Ammon's horn (tissue), 1 donor: ENCODE measurements around the gene ACTR8.
A peak's percentile ranks its signal among the peaks of the same experiment; 100 is the strongest.

Source experiments
- DNase-seq: peaks from one replicate; pipeline ENCODE4 v3.0.0-alpha.2; 2016; ENCODE audit warnings: low spot score

Gene ACTR8

DNA sequence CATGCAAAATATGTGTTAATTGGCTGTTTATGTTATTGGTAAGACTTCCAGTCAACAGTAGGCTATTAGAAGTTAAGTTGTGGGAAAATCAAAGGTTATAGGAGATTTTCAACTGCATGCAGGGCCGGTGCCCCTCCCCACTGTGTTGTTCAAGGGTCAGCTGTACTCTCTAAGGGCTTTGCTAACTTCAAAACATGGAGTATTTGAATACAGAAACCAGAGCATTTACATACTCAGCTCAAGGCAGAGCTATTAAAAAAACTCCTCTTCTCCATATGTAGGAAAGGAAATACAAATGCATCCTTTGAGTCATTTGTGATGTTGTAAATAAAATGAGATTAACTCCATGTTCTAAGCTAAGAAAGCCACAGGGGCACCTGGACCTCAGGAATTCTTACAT lies 18.8 kb downstream of the ACTR8 start:
- DNase-seq: no peak

DNA sequence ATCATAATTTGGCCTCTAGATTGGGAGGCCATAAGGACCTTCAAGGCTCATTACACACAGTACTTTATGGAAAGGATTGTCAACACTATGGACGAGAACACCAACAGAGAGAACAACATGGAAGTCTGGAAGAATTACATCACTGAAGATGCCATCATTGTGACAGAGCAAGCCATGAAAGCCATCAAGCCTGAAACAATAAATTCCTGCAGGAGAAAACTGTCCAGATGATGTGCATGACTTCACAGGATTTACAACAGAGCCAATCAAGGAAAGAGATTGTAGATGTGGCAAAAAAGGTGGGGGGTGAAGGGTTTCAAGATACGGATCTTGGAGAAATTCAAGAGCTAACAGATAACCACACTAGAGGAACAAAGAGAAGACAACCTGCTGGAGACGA lies 19.7 kb downstream of the ACTR8 start:
- DNase-seq: no peak

DNA sequence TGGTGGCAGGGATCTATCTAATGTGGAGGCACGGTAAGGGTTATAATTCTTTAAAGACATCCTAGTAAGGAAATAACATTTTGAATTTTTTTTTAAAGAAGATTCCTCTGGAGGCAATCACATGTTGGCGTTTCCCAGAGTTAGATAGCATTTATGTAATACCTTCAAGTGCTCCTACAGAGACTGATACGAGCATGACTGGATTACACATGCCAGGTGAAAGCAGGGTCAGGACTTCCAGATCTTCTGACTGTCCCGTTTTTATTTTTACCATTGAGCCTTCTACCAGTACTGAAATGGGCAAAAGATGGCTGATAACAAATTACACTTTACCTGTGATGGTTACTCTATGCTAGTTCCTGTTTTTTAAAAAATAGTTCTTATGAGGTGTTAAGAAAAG lies 21.8 kb downstream of the ACTR8 start:
- no peak for DNase-seq

DNA sequence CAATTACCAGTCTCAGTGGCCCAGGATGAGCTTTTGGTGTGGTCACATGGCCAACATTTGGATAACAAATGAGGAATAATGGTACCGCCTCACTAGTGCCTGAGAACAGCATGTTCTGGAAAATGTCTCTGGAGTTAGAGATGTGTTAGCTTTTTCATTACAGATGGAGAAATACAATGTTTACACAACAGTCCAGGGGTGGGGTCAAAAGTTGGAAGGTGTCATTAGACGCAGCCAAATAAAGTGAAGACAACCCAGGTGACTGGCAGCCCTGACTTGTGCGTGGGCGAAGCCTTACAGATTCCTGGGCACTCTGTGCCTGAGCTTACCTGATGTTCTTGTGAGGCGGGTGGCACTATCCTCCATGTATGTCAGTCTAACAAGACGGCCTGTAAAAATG lies 22.8 kb downstream of the ACTR8 start:
- DNase-seq: no peak

DNA sequence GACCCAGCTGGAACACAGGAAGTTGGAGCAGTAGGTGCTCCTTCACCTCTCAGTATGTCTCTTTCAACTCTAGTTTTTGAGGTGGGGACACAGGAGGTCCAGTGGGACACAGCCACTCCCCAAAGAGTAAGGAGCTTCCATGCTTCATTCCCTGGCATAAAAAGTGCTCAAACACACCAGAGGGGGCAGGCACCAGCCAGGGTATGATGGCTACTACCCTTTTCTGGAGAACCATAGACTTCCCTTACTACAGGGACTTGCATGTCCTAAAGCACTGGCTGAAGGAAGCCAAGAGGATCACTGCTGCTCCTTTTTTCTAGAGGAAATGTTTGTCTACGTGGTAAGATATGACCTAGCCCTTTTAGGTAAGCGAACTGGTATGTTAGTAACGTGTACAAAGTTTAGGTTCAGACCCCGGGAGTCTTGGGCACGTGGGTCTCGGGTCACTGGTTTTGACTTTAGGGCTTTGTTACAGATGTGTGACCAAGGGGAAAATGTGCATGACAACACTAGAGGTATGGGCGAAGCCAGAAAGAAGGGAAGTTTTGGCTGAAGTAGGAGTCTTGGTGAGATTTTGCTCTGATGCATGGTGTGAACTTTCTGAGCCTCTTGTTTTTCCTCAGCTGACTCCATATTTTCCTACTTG lies 23.7 kb downstream of the ACTR8 start:
- no peak for DNase-seq

DNA sequence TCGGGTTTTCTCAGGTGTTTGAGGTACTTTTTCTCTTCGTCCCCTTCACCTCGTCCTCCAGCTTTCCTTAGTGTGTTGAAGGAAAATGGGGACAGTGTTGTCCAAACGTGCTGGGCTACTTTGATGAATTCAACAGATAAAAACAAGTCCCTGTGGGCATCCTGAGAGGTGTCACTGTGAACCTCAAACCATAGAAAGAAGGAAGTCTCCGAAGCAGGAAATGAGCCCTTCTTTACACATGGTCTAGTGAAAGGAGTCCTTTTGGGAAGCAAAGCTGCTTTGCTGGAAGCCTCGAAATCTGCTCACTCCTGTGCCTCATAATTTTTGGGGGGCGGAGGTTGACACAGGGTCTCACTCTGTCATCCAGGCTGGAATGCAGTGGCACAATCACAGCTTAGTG lies 25.0 kb downstream of the ACTR8 start:
- DNase-seq: no peak

DNA sequence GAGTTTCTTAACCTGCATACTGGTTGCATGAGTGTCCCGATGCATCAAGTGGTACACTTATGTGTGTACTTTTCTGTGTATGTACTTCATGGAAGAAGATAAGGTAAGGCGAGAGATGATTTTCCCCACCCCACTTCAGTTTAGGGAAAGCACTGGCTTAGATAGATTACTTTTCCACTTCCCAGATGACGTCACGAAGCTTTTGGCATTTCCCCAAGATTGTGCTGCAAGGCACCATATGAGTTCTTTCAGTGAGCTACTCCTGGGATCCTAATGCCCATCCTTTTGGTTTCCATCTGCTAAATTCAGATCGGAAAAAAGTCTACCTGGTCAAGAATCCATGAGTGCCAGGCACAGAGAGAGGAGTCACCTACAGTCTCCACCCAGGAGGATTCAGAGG lies 31.1 kb downstream of the ACTR8 start:
- peak; percentile 35 for DNase-seq

DNA sequence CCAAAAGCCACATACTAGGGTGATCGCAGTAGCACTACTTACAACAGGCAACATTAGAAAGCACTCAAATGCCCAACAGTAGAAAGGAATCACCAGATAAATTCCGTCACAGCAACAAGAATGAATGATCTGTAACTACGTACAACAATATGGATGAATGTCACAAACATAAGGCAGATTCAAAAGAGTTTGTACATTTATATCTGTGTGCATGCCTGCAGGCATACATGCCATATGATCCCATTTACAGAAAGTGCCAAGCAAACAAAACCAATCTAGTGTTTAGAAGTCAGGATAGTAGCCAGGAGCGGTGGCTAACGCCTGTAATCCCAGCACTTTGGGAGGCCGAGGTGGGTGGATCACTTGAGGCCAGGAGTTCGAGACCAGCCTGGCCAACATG lies 32.0 kb downstream of the ACTR8 start:
- no peak for DNase-seq

DNA sequence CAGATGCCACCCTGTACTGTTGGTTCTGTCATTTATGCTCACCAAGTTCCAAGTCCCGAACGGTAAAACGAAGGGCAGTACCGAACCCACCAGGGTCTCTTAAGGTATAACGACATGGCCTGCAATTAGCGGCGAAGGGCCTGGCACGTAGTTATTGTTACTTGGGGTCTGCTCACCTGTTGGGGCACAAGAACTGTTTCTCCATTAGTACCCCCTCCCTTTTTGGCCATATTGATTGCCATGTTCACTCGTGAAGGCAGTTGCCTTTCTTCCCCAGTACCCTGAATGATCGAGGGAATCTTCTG lies 35.1 kb downstream of the ACTR8 start:
- no peak for DNase-seq

DNA sequence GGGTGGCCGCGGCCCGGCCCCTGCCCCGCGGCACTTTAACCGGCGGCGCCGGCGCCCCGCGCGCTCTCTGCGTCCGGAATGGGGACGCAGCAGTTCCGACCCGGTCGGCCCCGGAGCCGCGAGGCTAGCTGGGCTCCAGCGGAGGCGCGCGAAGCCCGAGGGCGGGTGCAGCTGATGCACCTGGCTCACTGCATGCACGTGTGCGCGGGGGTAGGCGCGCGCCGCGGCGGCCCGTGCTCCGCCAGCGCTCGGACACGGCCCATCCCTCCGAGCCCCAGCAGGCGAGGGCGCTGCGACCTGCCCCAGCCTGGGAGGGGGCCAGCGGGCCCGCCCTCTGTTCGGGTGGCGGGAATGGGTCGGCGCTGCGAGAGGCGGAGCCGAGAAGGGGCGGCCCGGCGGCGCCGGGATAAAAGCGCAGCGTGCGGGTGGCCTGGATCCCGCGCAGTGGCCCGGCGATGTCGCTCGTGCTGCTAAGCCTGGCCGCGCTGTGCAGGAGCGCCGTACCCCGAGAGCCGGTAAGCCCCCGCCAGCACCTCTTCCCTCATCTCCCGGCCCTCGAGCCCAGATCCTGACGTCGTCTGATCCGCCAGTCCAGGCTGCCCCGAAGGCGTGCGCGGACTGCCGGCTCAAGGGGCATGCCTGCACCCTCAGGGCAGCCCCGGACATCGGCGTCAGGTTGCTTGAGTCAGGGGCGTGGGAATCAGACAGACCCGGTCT lies 35.7 kb downstream of the ACTR8 start, which contains the start of the genes CHDH and IL17RB:
TSS of gene CHDH (minus strand) at position 286 of the 717 bp plus-strand sequence. CDS start 22,411 bp downstream, outside the sequence.
TSS of gene IL17RB (plus strand) at position 435 of the 717 bp plus-strand sequence. CDS start at position 456, 21 bp downstream.
- peak; percentile 74 for DNase-seq

DNA sequence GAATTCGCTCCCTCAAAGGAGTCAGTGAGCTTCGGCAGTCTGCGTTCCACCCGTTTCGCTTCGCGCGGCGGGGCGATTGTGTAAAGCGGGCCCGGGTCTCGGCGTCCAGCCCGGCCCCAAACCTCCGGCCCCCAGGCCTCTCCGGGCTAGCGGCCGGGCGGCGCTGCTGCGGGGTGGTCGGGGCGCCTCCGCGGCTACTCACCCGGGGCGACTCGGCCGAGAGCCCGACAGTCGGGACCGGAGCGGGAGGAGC lies 36.1 kb downstream of the ACTR8 start:
- no peak for DNase-seq

DNA sequence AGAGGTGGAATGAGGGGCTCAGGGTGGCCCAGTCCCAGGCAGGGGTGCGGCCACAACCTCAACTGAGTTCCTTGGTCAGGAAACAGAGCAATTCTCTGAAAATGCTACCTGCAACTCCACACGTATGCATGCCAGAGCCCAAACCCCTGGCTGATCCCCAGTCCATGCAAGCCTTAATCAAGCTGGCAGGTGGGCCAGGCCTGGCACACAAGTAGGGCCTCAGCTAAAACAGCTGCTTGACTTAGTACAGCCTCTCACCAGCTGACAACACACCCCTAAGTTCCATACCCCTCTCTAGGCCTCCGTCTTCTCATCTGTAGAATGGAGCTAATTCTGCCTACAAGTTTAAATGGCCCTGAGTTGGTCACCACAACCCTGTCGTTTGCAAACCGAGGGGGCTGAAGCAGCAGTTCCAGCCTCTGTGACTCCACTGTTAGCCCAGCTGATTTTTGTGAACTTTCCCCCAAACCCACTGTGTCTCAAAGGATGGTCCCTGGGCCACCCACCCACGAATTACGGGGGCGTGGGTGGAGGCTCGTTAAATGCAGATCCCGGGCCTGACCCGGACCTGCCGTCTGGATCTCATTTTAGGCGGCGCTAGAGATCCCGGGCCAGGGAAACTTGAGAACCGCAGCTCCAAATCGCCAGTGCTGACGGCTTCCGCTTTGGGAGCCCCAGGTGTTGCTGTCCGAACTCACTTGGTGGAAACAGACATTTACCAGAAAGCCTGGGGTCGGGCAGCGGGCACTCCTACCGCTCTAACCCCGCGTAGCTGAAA lies 36.7 kb downstream of the ACTR8 start:
- DNase-seq: peak; percentile 30

DNA sequence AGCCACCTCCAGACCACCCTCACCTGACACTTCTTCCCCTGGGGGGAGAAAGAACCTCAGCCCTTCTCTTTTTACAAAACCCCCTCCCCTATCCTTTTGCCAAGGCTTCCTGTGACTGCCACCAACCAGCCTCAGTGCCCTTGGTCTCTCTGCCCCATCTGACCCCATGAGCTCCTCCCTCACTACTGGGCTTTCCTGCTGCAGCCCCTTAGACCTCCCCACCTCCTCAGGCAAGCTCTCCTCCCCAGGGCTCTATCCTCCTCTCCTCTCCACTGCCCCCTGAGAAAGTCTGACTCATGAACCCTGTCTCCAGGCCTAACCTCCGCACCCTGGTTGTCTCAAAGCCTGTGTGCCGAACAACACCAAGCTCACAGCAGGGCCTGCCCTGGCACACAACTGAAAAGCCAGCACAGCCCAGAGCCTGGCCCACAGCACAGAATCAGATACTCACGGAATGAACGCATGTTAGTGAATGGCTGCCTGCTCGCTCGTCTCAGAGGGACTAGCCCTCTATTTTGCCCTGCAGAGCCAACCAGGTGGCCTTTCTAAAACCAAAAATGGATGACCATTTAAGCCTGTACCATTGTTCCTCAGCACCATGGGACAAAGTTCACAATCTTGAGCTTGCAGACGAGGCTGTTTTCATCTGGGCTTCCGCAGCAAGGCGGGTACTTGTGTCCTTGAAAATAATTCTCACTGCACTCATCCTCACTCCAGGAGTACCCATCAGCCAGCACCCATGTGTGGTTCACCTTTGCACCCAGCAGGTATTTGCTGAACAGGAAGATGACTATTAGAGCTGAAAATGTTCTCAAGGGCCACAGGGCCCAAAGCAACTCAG lies 37.5 kb downstream of the ACTR8 start:
- DNase-seq: peak; percentile 54

DNA sequence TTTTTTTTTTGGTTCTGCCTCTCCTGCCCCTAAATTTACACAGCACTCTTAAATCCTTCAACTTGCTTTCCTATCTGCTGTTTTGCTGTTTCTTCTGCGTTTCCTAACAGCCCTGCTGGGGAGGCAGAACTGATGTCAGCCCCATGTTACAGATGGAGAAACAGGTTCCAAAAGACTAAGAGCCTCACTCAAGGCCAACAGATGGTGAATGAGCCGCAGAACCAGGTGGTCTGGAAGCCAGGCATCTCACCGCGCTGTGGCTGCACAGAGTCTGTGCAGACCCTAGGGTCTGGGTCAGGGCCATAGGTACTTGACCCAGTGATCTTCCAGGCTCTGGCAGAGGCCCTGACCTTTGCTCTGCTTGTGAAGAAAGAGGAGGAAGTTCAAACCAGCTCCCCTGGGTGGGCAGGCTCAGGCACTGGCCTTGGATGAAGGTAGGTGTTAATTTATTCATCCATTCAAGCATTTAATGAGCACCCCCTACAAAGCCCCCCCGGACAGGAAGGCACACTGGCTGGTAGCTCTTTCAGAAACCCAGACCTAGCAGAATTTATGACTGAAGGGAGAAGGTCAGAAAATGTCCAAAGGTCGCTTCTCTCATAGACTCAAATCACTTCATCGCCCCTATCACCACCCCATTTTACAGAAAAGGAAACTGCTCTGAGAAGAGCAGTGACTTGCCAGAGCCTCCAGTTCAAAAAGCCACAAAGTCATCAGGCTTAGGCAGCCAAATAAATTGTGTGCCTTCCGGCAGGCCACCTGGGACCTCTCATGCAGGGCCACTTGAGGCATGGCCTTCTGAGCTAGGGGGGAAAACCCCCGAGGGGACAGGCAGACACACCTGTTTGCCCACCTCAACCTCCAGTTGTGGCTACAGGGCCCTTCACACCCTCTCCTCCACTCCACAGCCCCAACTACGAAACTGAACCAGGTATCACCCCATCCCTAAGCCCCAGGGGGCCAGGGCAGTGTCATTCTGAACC lies 38.5 kb downstream of the ACTR8 start:
- peak; percentile 53 for DNase-seq

DNA sequence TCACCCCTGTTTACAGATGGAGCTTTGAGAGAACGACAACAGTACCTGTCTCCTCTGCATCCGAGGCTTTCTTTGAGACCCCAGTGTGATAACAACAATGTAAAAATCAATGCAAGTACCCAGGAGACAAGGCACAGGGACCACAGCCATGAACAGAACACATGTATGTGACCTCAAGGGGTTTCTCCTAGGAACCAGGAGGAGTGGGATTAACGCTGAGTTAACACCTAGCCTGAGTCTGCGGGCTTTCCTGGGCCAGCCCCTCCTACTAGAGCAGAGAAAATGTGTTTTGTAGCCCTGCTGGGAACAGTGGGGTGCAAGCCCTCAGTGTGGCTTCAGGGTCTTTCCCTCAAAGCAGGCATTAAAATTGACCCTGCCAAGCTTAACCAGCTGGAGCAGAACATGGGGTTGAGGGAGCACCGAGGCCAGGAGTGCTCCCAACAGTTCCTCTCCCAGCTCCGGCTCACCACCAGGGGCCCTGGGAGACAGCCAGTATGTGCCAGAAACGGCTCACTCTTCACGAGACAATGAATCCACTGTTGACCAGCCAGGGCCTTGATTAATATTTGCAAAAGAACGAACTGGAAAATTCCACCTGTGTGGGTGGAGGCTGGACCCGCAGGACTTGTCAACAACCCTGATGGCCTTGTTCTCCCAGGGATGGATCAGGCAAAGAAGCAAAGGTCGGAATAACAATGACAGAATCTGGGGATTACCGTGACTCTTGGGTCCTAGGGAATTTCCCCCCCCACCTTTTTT lies 39.3 kb downstream of the ACTR8 start:
- peak; percentile 92 for DNase-seq

DNA sequence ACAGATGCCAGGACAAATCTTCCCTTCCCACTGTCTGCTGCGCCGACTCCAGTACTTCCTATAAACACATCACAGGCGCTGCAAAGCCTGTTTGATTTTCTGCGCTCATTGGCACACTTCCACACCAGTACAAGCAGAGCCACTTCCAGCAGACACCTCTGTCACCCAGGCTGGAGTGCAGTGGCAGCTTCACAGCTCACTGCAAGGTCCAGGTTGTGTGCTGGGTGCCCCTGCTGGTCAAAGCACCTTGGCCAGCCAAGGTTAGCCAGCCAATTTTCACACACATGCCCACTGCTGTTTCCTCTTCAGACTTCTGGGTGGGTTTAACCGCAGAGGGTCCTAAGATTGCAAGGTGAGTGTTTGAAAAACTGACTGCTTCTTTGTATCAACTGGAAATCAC lies 40.7 kb downstream of the ACTR8 start:
- no peak for DNase-seq

DNA sequence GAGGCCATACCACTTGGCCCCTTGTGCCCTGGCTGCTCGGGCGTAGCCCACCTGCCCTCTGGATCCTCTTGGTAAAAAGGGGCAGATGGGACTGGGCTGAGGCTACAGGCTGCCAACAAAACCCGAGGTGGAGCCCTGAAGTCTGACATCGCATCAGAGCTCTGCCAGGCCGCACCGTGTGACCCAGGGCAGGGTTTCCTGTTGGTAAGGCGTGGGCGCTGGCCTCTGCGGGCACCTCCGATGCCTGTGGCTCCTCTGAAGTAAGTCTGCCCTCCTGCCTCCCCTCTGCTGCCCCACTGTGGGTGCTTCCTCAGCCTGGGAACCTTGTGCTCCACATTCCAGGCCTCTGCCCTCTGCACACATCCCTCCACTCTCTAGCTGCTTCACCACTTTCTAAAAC lies 44.6 kb downstream of the ACTR8 start:
- DNase-seq: no peak

DNA sequence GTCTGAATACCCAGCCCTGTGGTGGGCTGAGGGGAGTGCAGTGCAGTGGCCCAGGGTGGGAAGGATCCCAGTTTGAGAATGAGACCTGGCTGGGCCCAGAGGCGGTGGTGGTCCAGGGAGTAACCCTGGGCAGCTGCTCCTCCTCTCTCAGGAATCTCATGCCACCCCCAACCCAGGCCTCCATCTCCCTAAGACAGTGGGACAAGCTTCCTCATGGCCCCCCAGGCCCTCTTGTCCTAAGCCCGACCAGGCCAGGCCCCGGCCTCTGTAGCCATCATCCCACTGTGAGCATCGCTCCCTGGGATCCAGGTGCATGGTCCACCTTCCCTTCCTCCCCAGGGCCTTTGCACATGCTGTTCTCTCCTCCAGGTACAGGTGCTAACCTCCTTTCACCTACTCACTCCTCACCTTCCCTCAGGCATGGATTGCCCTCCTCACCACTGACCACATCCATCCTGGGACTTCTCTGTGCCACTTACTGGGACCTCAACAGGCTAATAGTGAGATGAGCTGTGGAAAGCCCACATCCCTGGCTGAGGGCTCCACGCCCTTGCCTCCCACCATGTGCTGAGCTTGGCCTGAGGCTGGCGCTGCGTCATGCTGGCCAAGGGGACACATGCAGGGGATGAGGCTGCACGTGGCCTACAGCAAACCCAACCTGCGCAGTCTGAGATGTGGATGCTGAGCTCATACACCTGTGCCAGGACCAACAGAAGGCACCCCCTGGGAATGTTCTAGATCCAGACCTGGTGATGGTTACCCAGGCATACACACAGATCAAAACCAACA lies 45.7 kb downstream of the ACTR8 start:
- DNase-seq: no peak

DNA sequence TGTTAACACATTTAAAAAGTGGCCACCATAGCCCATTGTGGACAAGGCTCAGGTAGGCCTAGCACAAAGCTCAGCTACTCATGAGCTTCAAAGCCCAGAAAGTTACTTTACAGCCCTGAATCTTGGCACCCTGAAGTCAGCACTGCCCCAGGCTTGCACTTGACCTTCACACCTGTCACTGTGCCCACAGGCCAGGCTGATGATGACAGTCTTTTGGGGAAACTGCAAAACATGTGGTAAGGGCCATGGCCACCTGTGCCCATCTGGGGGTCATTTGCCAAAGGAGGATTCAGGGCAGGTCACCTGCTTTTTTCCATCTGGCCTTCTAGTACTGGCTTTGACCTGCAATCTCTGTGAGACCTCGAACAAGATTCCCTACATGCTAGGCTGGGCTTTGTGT lies 46.7 kb downstream of the ACTR8 start:
- no peak for DNase-seq
